ENCODE data around the gene VLDLR.

- no peak for TF ChIP-seq POLR2A (IDR thresholded peaks at IDR 0.05)
- TF ChIP-seq, protein P1, sequence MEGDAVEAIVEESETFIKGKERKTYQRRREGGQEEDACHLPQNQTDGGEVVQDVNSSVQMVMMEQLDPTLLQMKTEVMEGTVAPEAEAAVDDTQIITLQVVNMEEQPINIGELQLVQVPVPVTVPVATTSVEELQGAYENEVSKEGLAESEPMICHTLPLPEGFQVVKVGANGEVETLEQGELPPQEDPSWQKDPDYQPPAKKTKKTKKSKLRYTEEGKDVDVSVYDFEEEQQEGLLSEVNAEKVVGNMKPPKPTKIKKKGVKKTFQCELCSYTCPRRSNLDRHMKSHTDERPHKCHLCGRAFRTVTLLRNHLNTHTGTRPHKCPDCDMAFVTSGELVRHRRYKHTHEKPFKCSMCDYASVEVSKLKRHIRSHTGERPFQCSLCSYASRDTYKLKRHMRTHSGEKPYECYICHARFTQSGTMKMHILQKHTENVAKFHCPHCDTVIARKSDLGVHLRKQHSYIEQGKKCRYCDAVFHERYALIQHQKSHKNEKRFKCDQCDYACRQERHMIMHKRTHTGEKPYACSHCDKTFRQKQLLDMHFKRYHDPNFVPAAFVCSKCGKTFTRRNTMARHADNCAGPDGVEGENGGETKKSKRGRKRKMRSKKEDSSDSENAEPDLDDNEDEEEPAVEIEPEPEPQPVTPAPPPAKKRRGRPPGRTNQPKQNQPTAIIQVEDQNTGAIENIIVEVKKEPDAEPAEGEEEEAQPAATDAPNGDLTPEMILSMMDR (IDR thresholded peaks at IDR 0.05) = no peak
These were observed 42.0 kb downstream of the VLDLR start for GRCh38 chr9:2663461-2664173.

All from esophagus squamous epithelium (tissue), 4 donors.